H1 (cell line): ENCODE measurements around the gene SCN8A. TPM values are rescaled to one million over a fixed set of nuclear protein-coding genes. Genes with fewer than 3 reads are reported as not detected.

Source experiments
- CTCF ChIA-PET: fragments of 300-600 bp; sonication (Branson Sonifier 250); formaldehyde crosslinking; loops from one replicate; lab custom pipeline; 2021; ENCODE audit not compliant: partially characterized antibody; lab: Charles Lee
- POLR2A ChIA-PET: fragments of 300-600 bp; sonication (Branson Sonifier 250); formaldehyde crosslinking; loops from one replicate; lab custom pipeline; 2021; ENCODE audit warnings: inconsistent platforms; ENCODE audit not compliant: partially characterized antibody; lab: Charles Lee
- DNase-seq, 2 experiments: peaks; one replicate each; pipeline versions ENCODE4 v3.0.0 to v3.0.0-alpha.2; 2010 to 2022; ENCODE audit warnings: low spot score in 2 of 2, low read depth in 1 of 2, mixed read lengths in 1 of 2
- FAIRE-seq: peaks from 2 replicates; lab custom pipeline; 2011; peaks lifted over from hg19 to GRCh38; lab: Jason Lieb, UNC
- H2AFZ ChIP-seq: 2 replicates; pipeline ENCODE4 v1.8.1; 2012; ENCODE audit warnings: low read length, inconsistent platforms
- H2AK5ac ChIP-seq: 2 replicates; pipeline ENCODE4 v1.6.1; 2013; ENCODE audit warnings: low read depth, low read length
- H2BK120ac ChIP-seq: replicated peaks from 2 replicates; pipeline ENCODE3; 2013; ENCODE audit warnings: low read depth, low read length, inconsistent platforms
- H2BK12ac ChIP-seq: 2 replicates; pipeline ENCODE4 v1.6.1; 2013; ENCODE audit warnings: low read depth, low read length
- H2BK15ac ChIP-seq: 2 replicates; pipeline ENCODE4 v1.6.1; 2013; ENCODE audit warnings: low read length
- H2BK20ac ChIP-seq: 2 replicates; pipeline ENCODE4 v1.6.1; 2013; ENCODE audit warnings: low read length
- H2BK5ac ChIP-seq: 2 replicates; pipeline ENCODE4 v1.6.1; 2013; ENCODE audit warnings: low read depth, low read length
- H3K14ac ChIP-seq: 2 replicates; pipeline ENCODE4 v1.6.1; 2013; ENCODE audit warnings: inconsistent platforms; ENCODE audit not compliant: insufficient read length
- H3K18ac ChIP-seq: 2 replicates; pipeline ENCODE4 v1.6.1; 2013; ENCODE audit warnings: low read length; ENCODE audit errors: extremely low read depth
- H3K23ac ChIP-seq: 2 replicates; pipeline ENCODE4 v1.6.1; 2013; ENCODE audit warnings: inconsistent platforms; ENCODE audit not compliant: insufficient read length
- H3K23me2 ChIP-seq: 2 replicates; pipeline ENCODE4 v1.6.1; 2013; ENCODE audit warnings: low read depth, low read length
- H3K27ac ChIP-seq: 2 replicates; pipeline ENCODE4 v1.6.1; 2011; ENCODE audit warnings: low read depth, low read length, inconsistent platforms
- H3K27me3 ChIP-seq, 4 experiments: replicated peaks in 1 of 4; 1 replicate in 1 of 4; 2 replicates in 3 of 4; pipeline versions ENCODE4 v1.6.1 to v1.8.1; 2011 to 2013; ENCODE audit warnings: low read length in 3 of 4, mild to moderate bottlenecking in 3 of 4, inconsistent platforms in 2 of 4, mixed read lengths in 2 of 4, moderate library complexity in 1 of 4; ENCODE audit not compliant: control insufficient read depth in 3 of 4, insufficient read depth in 3 of 4; ENCODE audit errors: extremely low read depth in 1 of 4
- H3K36me3 ChIP-seq, 4 experiments: 2 replicates each; pipeline versions ENCODE4 v1.6.1 to v1.8.1; 2011 to 2013; ENCODE audit warnings: mild to moderate bottlenecking in 4 of 4, low read length in 3 of 4, moderate library complexity in 2 of 4, control low read depth in 1 of 4, inconsistent platforms in 1 of 4; ENCODE audit not compliant: insufficient read depth in 4 of 4, control insufficient read depth in 2 of 4
- H3K4ac ChIP-seq: replicated peaks from 2 replicates; pipeline ENCODE3; 2013; ENCODE audit warnings: low read length, low read depth, mixed read lengths, inconsistent platforms; ENCODE audit not compliant: insufficient read length
- H3K4me1 ChIP-seq, 4 experiments: replicated peaks in 1 of 4; 1 replicate in 1 of 4; 2 replicates in 3 of 4; pipeline versions ENCODE4 v1.6.1 to v1.8.1; 2011 to 2013; ENCODE audit warnings: low read length in 3 of 4, inconsistent platforms in 2 of 4, mixed read lengths in 1 of 4; ENCODE audit not compliant: insufficient read depth in 4 of 4, control insufficient read depth in 3 of 4
- H3K4me2 ChIP-seq, 2 experiments: 2 replicates each; pipeline versions ENCODE4 v1.6.1 to v1.8.1; 2011 to 2013; ENCODE audit warnings: low read depth in 2 of 2, low read length in 2 of 2, control low read depth in 1 of 2, inconsistent platforms in 1 of 2, mild to moderate bottlenecking in 1 of 2; ENCODE audit not compliant: insufficient read depth in 1 of 2
- H3K4me3 ChIP-seq, 4 experiments: fragments of 200-600, 300-600 bp in 1 of 4; sonication (generic), shearing (Covaris generic), sonication (Bioruptor Twin) in 1 of 4; 2 replicates each; pipeline versions ENCODE4 v1.5.1 to v1.8.1; 2011 to 2016; ENCODE audit warnings: low read length in 4 of 4, low read depth in 3 of 4, control low read depth in 2 of 4, inconsistent platforms in 2 of 4, mild to moderate bottlenecking in 2 of 4, mixed read lengths in 1 of 4, moderate library complexity in 1 of 4; ENCODE audit not compliant: insufficient read depth in 2 of 4; ENCODE audit errors: extremely low read depth in 1 of 4
- H3K56ac ChIP-seq: replicated peaks from 2 replicates; pipeline ENCODE3; 2013; ENCODE audit warnings: low read depth, mild to moderate bottlenecking, mixed read lengths, low read length, inconsistent platforms; ENCODE audit not compliant: insufficient read length
- H3K79me1 ChIP-seq: 2 replicates; pipeline ENCODE4 v1.6.1; 2013; ENCODE audit warnings: low read depth, low read length, control low read depth
- H3K79me2 ChIP-seq, 2 experiments: 2 replicates each; pipeline versions ENCODE4 v1.6.1 to v1.8.1; 2012 to 2013; ENCODE audit warnings: low read length in 2 of 2, mild to moderate bottlenecking in 2 of 2, inconsistent platforms in 1 of 2; ENCODE audit not compliant: insufficient read depth in 2 of 2, control insufficient read depth in 1 of 2
- H3K9ac ChIP-seq, 4 experiments: replicated peaks in 1 of 4; 1 replicate in 1 of 4; 2 replicates in 3 of 4; pipeline versions ENCODE4 v1.6.1 to v1.8.1; 2011 to 2013; ENCODE audit warnings: low read depth in 3 of 4, low read length in 3 of 4, control low read depth in 2 of 4, mild to moderate bottlenecking in 2 of 4, moderate library complexity in 2 of 4, inconsistent platforms in 1 of 4; ENCODE audit errors: extremely low read depth in 1 of 4
- H3K9me3 ChIP-seq, 2 experiments: 2 replicates each; pipeline versions ENCODE4 v1.6.1 to v1.8.1; 2012 to 2013; ENCODE audit warnings: mild to moderate bottlenecking in 2 of 2, moderate library complexity in 2 of 2, control low read depth in 1 of 2, inconsistent platforms in 1 of 2, low read depth in 1 of 2, low read length in 1 of 2, mixed read lengths in 1 of 2; ENCODE audit not compliant: insufficient read depth in 2 of 2
- H4K20me1 ChIP-seq, 2 experiments: replicated peaks in 1 of 2; 2 replicates each; pipeline versions ENCODE3 to v1.8.1; 2011 to 2013; ENCODE audit warnings: inconsistent platforms in 2 of 2, low read length in 2 of 2, mild to moderate bottlenecking in 1 of 2; ENCODE audit not compliant: insufficient read depth in 2 of 2, control insufficient read depth in 1 of 2
- H4K5ac ChIP-seq: 2 replicates; pipeline ENCODE4 v1.6.1; 2013; ENCODE audit warnings: low read length, low read depth, mixed read lengths, inconsistent platforms; ENCODE audit not compliant: insufficient read length
- H4K8ac ChIP-seq: 2 replicates; pipeline ENCODE4 v1.8.0; 2013; ENCODE audit warnings: mild to moderate bottlenecking, moderate library complexity, low read length, inconsistent platforms; ENCODE audit not compliant: insufficient read depth; ENCODE audit errors: extremely low read depth
- H4K91ac ChIP-seq: replicated peaks from 2 replicates; pipeline ENCODE3; 2013; ENCODE audit warnings: low read length, mixed read lengths, inconsistent platforms; ENCODE audit not compliant: insufficient read length
- EZH2 ChIP-seq: fragments of 200-600 bp; sonication (generic); IDR thresholded peaks from 2 replicates; pipeline ENCODE4 v1.7.1; 2012; ENCODE audit warnings: low read depth, mild to moderate bottlenecking, moderate library complexity, low read length, inconsistent platforms; ENCODE audit not compliant: severe bottlenecking
- NANOG ChIP-seq: IDR thresholded peaks from 2 replicates; pipeline ENCODE4 v1.6.1; 2011; ENCODE audit warnings: low read length, low read depth, mild to moderate bottlenecking, inconsistent platforms; ENCODE audit not compliant: insufficient read depth, poor library complexity, severe bottlenecking
- whole genome bisulfite sequencing, 2 experiments: shearing (Covaris generic) in 1 of 2; methylation state at CpG; one replicate each; pipeline versions ENCODE4 v1.1.6 to v1.1.7; 2013 to 2015; ENCODE audit warnings: low lambda C conversion rate in 2 of 2, mixed read lengths in 2 of 2, inconsistent platforms in 1 of 2, low coverage in 1 of 2, missing lambda C conversion rate in 1 of 2; ENCODE audit not compliant: insufficient replicate concordance in 2 of 2, insufficient coverage in 1 of 2, insufficient read length in 1 of 2; ENCODE audit errors: extremely low coverage in 1 of 2, missing lambda C conversion rate in 1 of 2; 5-methylcytosine and 5-hydroxymethylcytosine counted together
- polyA plus RNA-seq, 7 experiments: library from polyadenylated mRNA; depleted of rRNA in 3 of 7; stranded (reverse) in 5 of 7; unstranded in 2 of 7; fragments of >200 nt in 5 of 7; fragments of 200-250 nt in 2 of 7; gene quantifications; 1 replicate in 5 of 7; 2 replicates in 1 of 7; 4 replicates in 1 of 7; pipeline versions ENCODE4 v1.2.1 to v1.2.3, GENCODE V29; 2011 to 2013; ENCODE audit warnings: missing spikeins in 2 of 7, mixed read lengths in 2 of 7
- total RNA-seq: library from RNA; stranded (reverse); fragmentation: NEBNext Ultra II Directional; extraction: Animal tissue kit (Norgen Biotek cat#: 25700); gene quantifications from 2 replicates; pipeline ENCODE4 v1.2.1, GENCODE V29; 2021

SCN8A gene
- total and polyA plus RNA-seq, 2 of the 8 experiments (the other 6 are each of a cell fraction or from before 2014, with no cell fraction given): 6.3 to 10.7 TPM

DNA sequence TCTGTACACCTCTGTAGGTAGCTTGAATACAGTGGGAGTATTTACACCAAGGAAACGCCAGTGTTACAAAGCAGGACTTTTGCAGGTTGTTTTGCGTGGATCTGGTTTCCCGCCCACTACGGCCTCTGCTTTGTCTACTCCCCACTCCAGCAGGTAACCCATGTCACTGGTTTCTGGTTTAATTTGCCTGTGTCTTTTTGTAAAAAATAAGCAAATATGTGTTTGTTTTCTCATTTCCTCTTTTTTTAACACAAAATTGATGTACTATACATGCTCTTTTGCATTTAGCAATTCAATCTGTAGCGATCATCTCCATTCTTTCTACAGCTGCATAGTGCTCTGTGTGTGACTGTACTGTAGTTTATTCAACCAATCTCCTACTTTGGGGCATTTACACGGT lies 43.4 kb upstream of the SCN8A start:
- Histone ChIP-seq H4K91ac (no peak overlapping the region), H3K23me2 (no peaks in the 10 kb centered on the region), H4K5ac (no peak overlapping the region), H3K56ac (no peak overlapping the region), H3K36me3 (no peaks in the 10 kb centered on the region), H3K79me1 (no peaks in the 10 kb centered on the region), H3K79me2 (no peaks in the 10 kb centered on the region), H3K23ac (no peak overlapping the region), H3K14ac (no peak overlapping the region), H3K4me2 (no peak overlapping the region), H3K4ac (no peak overlapping the region), H2BK20ac (no peak overlapping the region), H2BK15ac (no peak overlapping the region), H4K8ac (no peak overlapping the region), H3K9me3 (no peaks in the 10 kb centered on the region; a peak in 1 of 4 replicates), H3K18ac (no peak overlapping the region), H2AFZ (no peak overlapping the region), H3K27me3 (no peaks in the 10 kb centered on the region), H3K4me1 (peaks cover 2 to 7% (median 4%) of the 10 kb centered on the region in 4 experiments; a peak in 5 of 7 replicates), H2AK5ac (no peak overlapping the region), H3K9ac (no peak overlapping the region), H3K4me3 (no peak overlapping the region), H4K20me1 (no peaks in the 10 kb centered on the region), H2BK120ac (no peak overlapping the region), H2BK12ac (no peak overlapping the region), H2BK5ac (no peak overlapping the region), H3K27ac (no peak overlapping the region)
- ChIA-PET CTCF (interaction anchor here (1.5 to 2.3 kb wide), 4 partner anchors 11 to 19 kb away, joined by 5 to 10 read pairs (median 6); no protein-coding TSS in a partner anchor), POLR2A (no interaction called here)
- 91% methylated on average over 6 of the region's 6 CpGs; no CpG with 5 or more reads in 1 of the 2 experiments for WGBS, 2 experiments
- no peak for DNase-seq
- TF ChIP-seq EZH2: peak; percentile 13
- no peak for TF ChIP-seq NANOG
- FAIRE-seq: no peak
